GM10266 (cell line): ENCODE measurements around the gene BORCS8.

ENCODE experiments used
- DNase-seq: peaks from one replicate; pipeline ENCODE4 v3.0.0; 2012; ENCODE audit errors: extremely low spot score
- CTCF ChIP-seq: IDR thresholded peaks from 2 replicates; pipeline ENCODE4 v1.5.1; 2012; ENCODE audit warnings: mild to moderate bottlenecking, low read depth; ENCODE audit not compliant: control insufficient read depth, insufficient read depth; ENCODE audit errors: missing control alignments

Gene BORCS8

GRCh38 chr19:19232261-19232721 lies 40.3 kb upstream of the BORCS8 start:
- TF ChIP-seq CTCF, result no peak
- no peak for DNase-seq

GRCh38 chr19:19230999-19231398 lies 39.0 kb upstream of the BORCS8 start:
- no peak for TF ChIP-seq CTCF
- no peak for DNase-seq

GRCh38 chr19:19229701-19230100 lies 37.7 kb upstream of the BORCS8 start:
- no peak for DNase-seq
- no peak for TF ChIP-seq CTCF

DNA sequence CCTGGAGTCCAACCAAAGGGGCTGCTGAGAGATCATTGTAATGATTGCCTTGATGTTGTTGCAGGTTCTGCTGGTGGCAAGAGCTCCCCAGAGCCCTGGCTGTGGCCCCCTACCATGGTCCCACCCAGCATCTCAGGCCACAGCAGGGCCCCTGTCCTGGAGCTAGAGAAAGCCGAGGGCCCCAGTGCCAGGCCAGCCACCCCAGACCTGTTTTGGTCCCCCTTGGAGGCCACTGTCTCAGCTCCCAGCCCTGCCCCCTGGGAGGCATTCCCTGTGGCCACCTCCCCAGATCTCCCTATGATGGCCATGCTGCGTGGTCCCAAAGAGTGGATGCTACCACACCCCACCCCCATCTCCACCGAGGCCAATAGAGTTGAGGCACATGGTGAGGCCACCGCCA lies 35.3 kb upstream of the BORCS8 start:
- no peak for DNase-seq
- TF ChIP-seq CTCF, result no peak

DNA sequence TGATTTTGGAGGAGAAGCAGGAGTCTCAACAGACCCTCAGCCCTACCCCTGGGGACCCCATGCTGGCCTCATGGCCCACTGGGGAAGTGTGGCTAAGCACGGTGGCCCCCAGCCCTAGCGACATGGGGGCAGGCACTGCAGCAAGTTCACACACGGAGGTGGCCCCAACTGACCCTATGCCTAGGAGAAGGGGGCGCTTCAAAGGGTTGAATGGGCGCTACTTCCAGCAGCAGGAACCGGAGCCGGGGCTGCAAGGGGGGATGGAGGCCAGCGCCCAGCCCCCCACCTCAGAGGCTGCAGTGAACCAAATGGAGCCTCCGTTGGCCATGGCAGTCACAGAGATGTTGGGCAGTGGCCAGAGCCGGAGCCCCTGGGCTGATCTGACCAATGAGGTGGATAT lies 34.7 kb upstream of the BORCS8 start:
- DNase-seq, result no peak
- TF ChIP-seq CTCF, result no peak

- no peak for TF ChIP-seq CTCF
Observed at GRCh38 chr19:19226204-19226603, 34.3 kb upstream of the BORCS8 start.

GRCh38 chr19:19224852-19225494 lies 33.0 kb upstream of the BORCS8 start:
- DNase-seq, result peak; percentile 92

More at GRCh38 chr19:19226204-19226603, 34.3 kb upstream of the BORCS8 start:
- no peak for DNase-seq

More at GRCh38 chr19:19224852-19225494, 33.0 kb upstream of the BORCS8 start:
- TF ChIP-seq CTCF, result peak; percentile 75
